PFSK-1 (cell line): ENCODE data around the gene LBHD2.

Source experiments
- FOXP2 ChIP-seq: optimal IDR thresholded peaks from 2 replicates; pipeline ENCODE3; 2011; ENCODE audit warnings: borderline replicate concordance, control low read depth, inconsistent platforms; ENCODE audit not compliant: insufficient read depth; ENCODE audit errors: extremely low read length, extremely low read depth
- POLR2AphosphoS5 ChIP-seq: IDR thresholded peaks from 2 replicates; pipeline ENCODE4 v1.6.1; 2012; ENCODE audit warnings: low read depth, mild to moderate bottlenecking, control low read depth, low read length, moderate library complexity
- REST ChIP-seq, 2 experiments: IDR thresholded peaks; 2 replicates each; pipeline versions ENCODE4 v1.6.1 to v1.8.0; 2011 to 2012; ENCODE audit warnings: low read depth in 2 of 2, low read length in 2 of 2, control low read depth in 1 of 2, inconsistent platforms in 1 of 2, mild to moderate bottlenecking in 1 of 2, moderate library complexity in 1 of 2; ENCODE audit not compliant: insufficient read depth in 1 of 2
- SIN3A ChIP-seq: IDR thresholded peaks from 2 replicates; pipeline ENCODE4 v1.6.1; 2012; ENCODE audit warnings: mild to moderate bottlenecking, low read length, moderate library complexity, borderline replicate concordance; ENCODE audit not compliant: insufficient read depth
- TAF1 ChIP-seq: IDR thresholded peaks from 2 replicates; pipeline ENCODE4 v1.6.1; 2012; ENCODE audit warnings: low read length, control low read depth, borderline replicate concordance; ENCODE audit not compliant: insufficient read depth

Gene LBHD2

GRCh38 chr14:103070971-103071542 lies 13.0 kb upstream of the LBHD2 start:
- no peak for TF ChIP-seq TAF1
- TF ChIP-seq SIN3A: no peak
- TF ChIP-seq REST (IDR thresholded peaks at IDR 0.05; ENCODE audit: insufficient read depth in 1 of 2, low read depth in 2 of 2, low read length in 2 of 2): no peak
- TF ChIP-seq FOXP2: no peak
- no peak for TF ChIP-seq POLR2AphosphoS5

- TF ChIP-seq FOXP2 (no peak), REST (IDR thresholded peaks at IDR 0.05; ENCODE audit: insufficient read depth in 1 of 2, low read depth in 2 of 2, low read length in 2 of 2) (no peak), SIN3A (no peak)
Measured at GRCh38 chr14:103071544-103072251, 12.3 kb upstream of the LBHD2 start.

DNA sequence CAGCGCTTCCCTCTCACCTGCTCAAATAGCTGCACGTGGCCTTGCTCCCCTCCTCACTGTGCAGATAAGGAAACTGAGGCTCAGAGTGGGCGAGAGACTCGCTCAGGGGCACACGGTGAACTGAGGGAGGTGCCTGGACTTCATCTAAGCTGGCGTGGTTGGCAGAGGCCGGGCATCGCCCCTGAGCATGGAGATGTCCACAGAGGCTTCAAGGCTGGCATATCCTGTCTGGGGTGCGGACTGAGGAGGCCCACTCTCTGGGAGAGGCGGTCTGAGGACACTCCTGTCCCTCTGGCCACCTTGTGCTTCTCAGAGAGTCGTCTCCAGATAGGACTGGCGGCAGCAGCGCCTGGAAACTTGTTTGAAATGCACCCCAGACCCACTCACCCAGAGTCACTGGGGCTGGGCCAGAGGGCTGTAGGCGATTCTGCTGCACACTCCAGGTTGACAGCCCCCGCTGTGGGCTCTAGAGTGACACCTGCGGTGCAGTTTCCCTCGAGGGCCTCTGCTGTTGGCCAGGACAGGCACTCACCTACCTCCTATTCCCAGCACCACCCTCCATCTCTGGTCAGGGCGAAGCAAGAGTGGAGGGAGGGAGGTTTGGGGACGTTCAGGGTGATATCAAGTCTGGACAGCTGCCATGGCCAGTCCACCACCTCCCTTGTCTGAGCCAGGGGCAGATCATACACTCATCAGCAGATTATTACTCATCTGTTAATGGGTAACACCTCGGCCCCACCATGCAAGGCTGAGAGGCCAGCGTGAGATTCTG lies 11.2 kb upstream of the LBHD2 start:
- TF ChIP-seq SIN3A (no peak), TAF1 (no peak), FOXP2 (no peak), REST (IDR thresholded peaks at IDR 0.05; ENCODE audit: insufficient read depth in 1 of 2, low read depth in 2 of 2, low read length in 2 of 2) (no peak), POLR2AphosphoS5 (no peak)

DNA sequence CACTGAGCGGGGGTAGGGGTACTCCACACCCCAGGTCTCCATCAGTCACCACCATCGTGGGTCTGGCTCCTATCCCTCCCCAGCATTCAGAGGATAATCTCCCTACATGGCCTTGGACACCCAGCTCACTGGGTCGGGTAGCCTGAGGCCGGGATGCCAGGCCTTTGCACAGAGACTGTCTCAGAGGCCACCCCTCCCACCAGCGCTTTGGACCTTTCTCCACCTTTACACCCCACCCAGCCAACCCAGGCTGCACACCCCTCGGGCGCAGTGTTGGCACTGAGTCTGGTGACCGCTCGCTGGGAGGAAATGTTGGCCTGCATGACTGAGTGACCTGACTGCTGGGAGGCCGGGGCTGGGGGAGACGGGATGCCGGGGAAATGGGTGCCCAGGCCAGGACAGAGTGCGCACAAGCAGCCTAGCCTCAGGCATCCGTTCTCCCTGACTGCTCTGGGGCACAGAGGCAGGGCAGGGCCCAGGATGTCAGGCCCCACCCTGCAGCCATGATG lies 10.6 kb upstream of the LBHD2 start:
- TF ChIP-seq REST (IDR thresholded peaks at IDR 0.05; ENCODE audit: insufficient read depth in 1 of 2, low read depth in 2 of 2, low read length in 2 of 2) (no peak), FOXP2 (no peak)
